Upper lobe of left lung (tissue), 6 donors: Measurements from ENCODE around the gene ARHGAP24. TPM values are rescaled to one million over a fixed set of nuclear protein-coding genes. Genes with fewer than 3 reads are reported as not detected.
A peak's percentile ranks its signal among the peaks of the same experiment; 100 is the strongest.
"Not testable (repeated sequence)": the region's sequence is repeated elsewhere in the genome, so short reads cannot be mapped to it uniquely, and the experiment has no call there.

ENCODE experiments used
- ATAC-seq, 2 donors: fragments of 200-7000 bp; cut with Tn5 transposase; one replicate each; pipeline ENCODE4 v1.9.1; 2022; ENCODE audit warnings: mild to moderate bottlenecking in 2 of 2, moderate library complexity in 2 of 2; ENCODE audit not compliant: low FRiP score in 2 of 2
- DNase-seq, 2 donors: peaks; one replicate each; pipeline ENCODE4 v3.0.0-alpha.2; 2019 to 2020
- H3K27ac ChIP-seq, 4 donors: fragments of 200-600 bp; sonication (generic); one replicate each; pipeline ENCODE4 v1.5.1; 2016 to 2019
- H3K27me3 ChIP-seq, 4 donors: fragments of 200-600 bp; sonication (generic); one replicate each; pipeline ENCODE4 v1.5.1; 2017 to 2019
- H3K36me3 ChIP-seq, 4 donors: fragments of 200-600 bp; sonication (generic); one replicate each; pipeline ENCODE4 v1.5.1; 2016 to 2019
- H3K4me1 ChIP-seq, 4 donors: fragments of 200-600 bp; sonication (generic); one replicate each; pipeline ENCODE4 v1.5.1; 2018 to 2019
- H3K4me3 ChIP-seq, 4 donors: fragments of 200-600 bp; sonication (generic); one replicate each; pipeline ENCODE4 v1.5.1; 2017 to 2019; ENCODE audit warnings: mild to moderate bottlenecking in 2 of 4, moderate library complexity in 1 of 4
- H3K9me3 ChIP-seq, 4 donors: fragments of 200-600 bp; sonication (generic); one replicate each; pipeline ENCODE4 v1.5.1; 2018 to 2019
- EP300 ChIP-seq, 4 donors: sonication (generic); formaldehyde crosslinking; IDR thresholded peaks; one replicate each; pipeline ENCODE4 v1.5.1; 2017; ENCODE audit warnings: antibody characterized with exemption in 4 of 4, control low read depth in 2 of 4
- POLR2A ChIP-seq, 4 donors: fragments of 450-650 bp; IDR thresholded peaks; one replicate each; pipeline ENCODE4 v1.5.1; 2016 to 2017; ENCODE audit warnings: antibody characterized with exemption in 4 of 4, mild to moderate bottlenecking in 2 of 4
- POLR2AphosphoS5 ChIP-seq, 2 donors: sonication (generic); formaldehyde crosslinking; IDR thresholded peaks; one replicate each; pipeline ENCODE4 v1.5.1; 2017; ENCODE audit warnings: antibody characterized with exemption in 2 of 2
- WGBS, 2 donors: methylation state at CpG; one replicate each; pipeline ENCODE4 v1.1.5; 2017 to 2018; 5-methylcytosine and 5-hydroxymethylcytosine counted together
- total RNA-seq, 6 donors: library from RNA; depleted of rRNA in 4 of 6; stranded (reverse); fragments of >200 nt in 4 of 6; gene quantifications; one replicate each; pipeline versions ENCODE4 v1.1.0 to v1.2.1, GENCODE V29; 2016 to 2021
- TF ChIP-seq, protein P1 (sequence below), 6 experiments: fragments of 450-650 bp in 4 of 6; fragments of 200-600 bp in 2 of 6; sonication (generic) in 2 of 6; IDR thresholded peaks; one replicate each; pipeline ENCODE4 v1.5.1; 2016 to 2019; ENCODE audit warnings: antibody characterized with exemption in 6 of 6
- donor health status: DM: no; HTN: no; CAD: no; lungs with moderate emphysema.
- donor health status: DM: no; HTN: yes; CAD: no; lungs with severe emphysema.

The ARHGAP24 gene
- total RNA-seq, 6 donors from 2014 or later: 26.4 to 92.2 (median 52.4) TPM

DNA sequence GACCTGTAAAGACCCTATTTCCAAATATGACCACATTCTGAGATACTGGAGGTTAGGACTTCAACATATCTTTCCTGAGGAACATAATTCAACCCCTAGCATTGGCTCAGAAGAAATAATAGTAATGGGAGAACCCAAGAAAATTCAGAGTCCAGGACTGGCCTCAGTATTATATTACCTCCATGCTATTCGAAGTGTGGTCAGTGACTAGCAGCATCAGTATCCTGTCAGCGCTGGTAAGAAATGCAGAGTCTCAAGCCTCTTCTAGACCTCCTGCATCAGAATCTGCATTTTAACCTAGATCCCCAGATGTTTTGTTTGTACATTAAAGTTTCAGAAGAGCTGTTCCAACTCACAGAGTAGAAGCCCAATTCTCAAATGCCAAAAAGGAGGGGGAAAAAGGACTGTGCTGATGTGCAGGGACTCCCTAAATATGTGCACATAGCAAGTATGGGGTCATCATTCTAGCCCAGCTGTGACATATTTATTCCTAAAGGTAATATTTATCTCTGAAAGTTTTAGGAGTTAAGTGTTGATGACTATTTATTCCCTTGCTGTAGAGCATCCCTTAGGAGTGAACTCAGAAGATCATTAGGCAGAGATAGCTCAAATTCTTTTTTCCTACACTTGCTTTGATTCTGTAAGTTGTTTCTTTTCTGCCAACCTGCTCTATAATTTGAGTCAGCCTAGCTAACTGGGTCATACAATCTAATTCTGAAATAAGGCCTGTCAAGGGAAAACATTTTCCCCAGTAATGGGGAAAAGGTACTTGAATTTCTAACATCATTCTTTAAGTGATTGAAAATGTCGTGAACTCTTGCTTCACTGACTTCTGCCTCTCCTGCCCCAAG lies 361.9 kb downstream of the ARHGAP24 start:
- ATAC-seq: no peak
- Histone ChIP-seq H3K4me1 (peaks cover 0 to 6% (median 0%) of the 10 kb centered on the region in 4 donors), H3K27me3 (no peaks in the 10 kb centered on the region), H3K36me3 (no peaks in the 10 kb centered on the region), H3K27ac (no peak overlapping the region), H3K4me3 (no peak overlapping the region), H3K9me3 (no peaks in the 10 kb centered on the region)
- no peak for TF ChIP-seq EP300 (IDR thresholded peaks at IDR 0.05)
- TF ChIP-seq, protein P1, sequence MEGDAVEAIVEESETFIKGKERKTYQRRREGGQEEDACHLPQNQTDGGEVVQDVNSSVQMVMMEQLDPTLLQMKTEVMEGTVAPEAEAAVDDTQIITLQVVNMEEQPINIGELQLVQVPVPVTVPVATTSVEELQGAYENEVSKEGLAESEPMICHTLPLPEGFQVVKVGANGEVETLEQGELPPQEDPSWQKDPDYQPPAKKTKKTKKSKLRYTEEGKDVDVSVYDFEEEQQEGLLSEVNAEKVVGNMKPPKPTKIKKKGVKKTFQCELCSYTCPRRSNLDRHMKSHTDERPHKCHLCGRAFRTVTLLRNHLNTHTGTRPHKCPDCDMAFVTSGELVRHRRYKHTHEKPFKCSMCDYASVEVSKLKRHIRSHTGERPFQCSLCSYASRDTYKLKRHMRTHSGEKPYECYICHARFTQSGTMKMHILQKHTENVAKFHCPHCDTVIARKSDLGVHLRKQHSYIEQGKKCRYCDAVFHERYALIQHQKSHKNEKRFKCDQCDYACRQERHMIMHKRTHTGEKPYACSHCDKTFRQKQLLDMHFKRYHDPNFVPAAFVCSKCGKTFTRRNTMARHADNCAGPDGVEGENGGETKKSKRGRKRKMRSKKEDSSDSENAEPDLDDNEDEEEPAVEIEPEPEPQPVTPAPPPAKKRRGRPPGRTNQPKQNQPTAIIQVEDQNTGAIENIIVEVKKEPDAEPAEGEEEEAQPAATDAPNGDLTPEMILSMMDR (IDR thresholded peaks at IDR 0.05): no peak
- no peak for TF ChIP-seq POLR2A (IDR thresholded peaks at IDR 0.05)
- no peak for TF ChIP-seq POLR2AphosphoS5 (IDR thresholded peaks at IDR 0.05)
- no peak for DNase-seq
- WGBS, 2 donors: 87 to 89% methylated on average over 3 of the region's 3 CpGs

DNA sequence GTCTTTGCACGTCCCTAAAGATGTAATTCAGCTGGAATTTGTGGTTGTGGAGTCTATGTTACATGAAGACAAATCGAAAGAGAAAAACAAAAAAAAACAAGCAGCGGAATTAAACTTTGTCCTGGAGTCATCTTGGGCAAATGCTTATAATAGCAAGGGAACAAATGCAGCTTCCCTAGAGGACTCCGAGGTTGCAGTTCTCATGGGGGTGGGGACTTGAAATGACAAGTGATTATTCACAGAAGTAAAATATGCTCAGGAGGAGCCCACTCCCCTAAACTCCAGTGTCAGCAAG lies 362.4 kb downstream of the ARHGAP24 start:
- no peak overlapping the region for H3K4me3 ChIP-seq
- ATAC-seq: no peak
- H3K27ac ChIP-seq: no peak overlapping the region
- H3K4me1 ChIP-seq: peaks cover 0 to 6% (median 2%) of the 10 kb centered on the region in 4 donors
- WGBS, 2 donors: 67 to 72% methylated on average over 4 of the region's 4 CpGs
- no peaks in the 10 kb centered on the region for H3K36me3 ChIP-seq
- TF ChIP-seq EP300 (IDR thresholded peaks at IDR 0.05) (no peak), POLR2AphosphoS5 (IDR thresholded peaks at IDR 0.05) (no peak), POLR2A (IDR thresholded peaks at IDR 0.05) (no peak)
- TF ChIP-seq, protein P1 (IDR thresholded peaks at IDR 0.05): no peak
- no peaks in the 10 kb centered on the region for H3K9me3 ChIP-seq
- H3K27me3 ChIP-seq: no peaks in the 10 kb centered on the region
- no peak for DNase-seq

DNA sequence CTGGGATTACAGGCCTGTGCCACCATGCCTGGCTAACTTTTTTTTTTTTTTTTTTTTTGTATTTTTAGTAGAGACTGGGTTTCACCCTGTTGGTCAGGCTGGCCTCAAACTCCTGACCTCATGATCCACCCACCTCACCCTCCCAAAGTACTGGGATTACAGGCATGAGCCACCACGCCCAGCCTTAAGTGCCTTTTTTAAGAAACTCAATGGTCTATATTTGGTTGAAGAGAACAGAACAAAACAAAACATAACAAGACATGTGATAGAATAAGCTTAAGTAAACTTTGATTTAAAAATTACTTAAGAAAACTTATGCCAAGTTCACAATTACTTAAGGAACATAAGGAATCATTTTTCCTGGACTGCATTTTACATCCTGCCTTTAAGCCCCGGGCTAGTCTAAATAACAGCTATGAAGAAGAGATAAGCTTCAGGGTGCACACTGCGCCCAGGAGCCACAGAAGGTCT lies 365.1 kb downstream of the ARHGAP24 start:
- H3K4me1 ChIP-seq, H3K27ac ChIP-seq, H3K27me3 ChIP-seq, H3K4me3 ChIP-seq, ATAC-seq, DNase-seq, H3K36me3 ChIP-seq, H3K9me3 ChIP-seq: not testable (repeated sequence)
- 51 to 57% methylated on average over 3 of the region's 3 CpGs for WGBS, 2 donors

GRCh38 chr4:85842540-85842939 lies 367.6 kb downstream of the ARHGAP24 start:
- DNase-seq (peak in 1 of 2 donors; percentile 50), ATAC-seq (peak; percentile 43 to 86)
- Histone ChIP-seq H3K27me3 (no peaks in the 10 kb centered on the region), H3K27ac (peak overlapping the region in 3 of 4 donors; percentile 24 to 62 (median 31)), H3K4me1 (peaks cover 0 to 6% (median 2%) of the 10 kb centered on the region in 4 donors), H3K9me3 (no peaks in the 10 kb centered on the region), H3K4me3 (no peak overlapping the region), H3K36me3 (no peaks in the 10 kb centered on the region)
- TF ChIP-seq EP300 (IDR thresholded peaks at IDR 0.05): no peak
- TF ChIP-seq POLR2AphosphoS5 (IDR thresholded peaks at IDR 0.05): peak in 1 of 2 donors; percentile 27
- WGBS, 2 donors: 46% methylated on average over 7 of the region's 7 CpGs

GRCh38 chr4:85853740-85854139 lies 378.8 kb downstream of the ARHGAP24 start:
- WGBS, 2 donors: 86 to 88% methylated on average over 6 of the region's 6 CpGs
- not testable (repeated sequence) for DNase-seq, H3K4me3 ChIP-seq, H3K4me1 ChIP-seq, H3K27me3 ChIP-seq, H3K36me3 ChIP-seq, H3K27ac ChIP-seq, ATAC-seq, H3K9me3 ChIP-seq

DNA sequence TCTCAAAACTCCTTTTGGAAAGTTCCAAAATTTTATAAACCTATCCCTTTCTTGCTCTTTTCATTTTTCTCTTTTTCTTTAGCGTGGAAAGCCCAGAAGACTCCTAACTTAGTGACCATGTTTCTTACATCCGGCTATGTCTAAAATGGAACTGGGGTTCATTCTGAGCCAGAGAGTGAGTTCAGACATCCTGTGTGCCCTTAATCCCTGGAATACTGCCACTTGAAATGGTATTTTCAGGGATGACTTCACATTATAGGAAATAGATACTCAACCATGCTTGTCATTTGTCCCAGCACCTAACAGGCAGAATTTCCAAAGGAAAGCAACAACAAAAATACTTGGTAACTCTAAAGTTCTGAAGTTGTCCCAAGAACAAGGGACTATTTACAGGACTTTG lies 379.6 kb downstream of the ARHGAP24 start:
- H3K9me3 ChIP-seq: no peaks in the 10 kb centered on the region
- DNase-seq (no peak), ATAC-seq (no peak)
- H3K27me3 ChIP-seq: no peaks in the 10 kb centered on the region
- no peaks in the 10 kb centered on the region for H3K36me3 ChIP-seq
- no peaks in the 10 kb centered on the region for H3K4me1 ChIP-seq
- no peak overlapping the region for H3K27ac ChIP-seq
- TF ChIP-seq POLR2A (IDR thresholded peaks at IDR 0.05): no peak
- no peak for TF ChIP-seq POLR2AphosphoS5 (IDR thresholded peaks at IDR 0.05)
- TF ChIP-seq, protein P1 (IDR thresholded peaks at IDR 0.05): no peak
- TF ChIP-seq EP300 (IDR thresholded peaks at IDR 0.05): no peak
- 82 to 89% methylated on average over 2 of the region's 2 CpGs for WGBS, 2 donors
- no peak overlapping the region for H3K4me3 ChIP-seq
